K562 (cell line): ENCODE data around the gene KIAA0825. TPM values are rescaled to one million over a fixed set of nuclear protein-coding genes. Genes with fewer than 3 reads are reported as not detected.

ENCODE experiments used
- ELF2 ChIP-seq: fragments of 250-450 bp; sonication (Bioruptor Pico); IDR thresholded peaks from 2 replicates; pipeline ENCODE4 v1.5.0; 2021; ENCODE audit warnings: mild to moderate bottlenecking
- ELK3 ChIP-seq: fragments of 450-650 bp; formaldehyde crosslinking; IDR thresholded peaks from 2 replicates; pipeline ENCODE4 v1.4.0; 2020; ENCODE audit warnings: mild to moderate bottlenecking
- HMGXB4 ChIP-seq: sonication (generic); formaldehyde crosslinking; IDR thresholded peaks from 2 replicates; pipeline ENCODE4 v1.8.1; 2023; ENCODE audit warnings: mild to moderate bottlenecking, missing genetic modification reagents
- PTTG1 ChIP-seq: fragments of 450-650 bp; IDR thresholded peaks from 2 replicates; pipeline ENCODE4 v1.6.1; 2016; ENCODE audit warnings: low read depth, mild to moderate bottlenecking, missing genetic modification characterization, missing compliant biosample characterization
- SNRNP70 ChIP-seq: fragments of 200-400 bp; formaldehyde crosslinking; optimal IDR thresholded peaks from 2 replicates; pipeline ENCODE3; 2017; ENCODE audit warnings: low read depth, low read length
- ZNF431 ChIP-seq: sonication (generic); formaldehyde crosslinking; IDR thresholded peaks from 2 replicates; pipeline ENCODE4 v1.8.0; 2022; ENCODE audit warnings: mild to moderate bottlenecking, missing genetic modification reagents
- polyA plus RNA-seq, 8 experiments: library from polyadenylated mRNA; depleted of rRNA in 4 of 8; stranded (reverse) in 5 of 8; unstranded in 3 of 8; fragments of >200 nt; fragmentation: Nextera tagmentation in 2 of 8; fragmentation: Illumina TruSeq in 1 of 8; extraction: Ambion mirVana in 2 of 8; extraction: Trizol in 1 of 8; gene quantifications; 2 replicates each; pipeline versions ENCODE4 v1.2.1 to v1.2.3, GENCODE V29; 2011 to 2014; ENCODE audit warnings: inconsistent platforms in 1 of 8, missing spikeins in 1 of 8
- total RNA-seq, 7 experiments: library from RNA; depleted of rRNA in 6 of 7; stranded (reverse); fragments of >200 nt in 6 of 7; fragmentation: Illumina TruSeq in 2 of 7; extraction: Trizol in 2 of 7; gene quantifications; 2 replicates each; pipeline versions ENCODE4 v1.2.1 to v1.2.3, GENCODE V29; 2011 to 2021; ENCODE audit warnings: low replicate concordance in 1 of 7
- TF ChIP-seq, protein P1 (sequence below): fragments of 200-800 bp; sonication (Bioruptor generic); IDR thresholded peaks from 2 replicates; pipeline ENCODE4 v1.6.1; 2016; ENCODE audit warnings: missing genetic modification characterization, missing compliant biosample characterization
- TF ChIP-seq, protein P2 (sequence below): IDR thresholded peaks from 2 replicates; pipeline ENCODE4 v1.6.1; 2014; ENCODE audit warnings: antibody characterized with exemption

Gene KIAA0825
- total and polyA plus RNA-seq, 9 of the 15 experiments (the other 6 are each of a cell fraction or from before 2014, with no cell fraction given), result 0.05 to 0.36 (median 0.16) TPM; not detected in 1

DNA sequence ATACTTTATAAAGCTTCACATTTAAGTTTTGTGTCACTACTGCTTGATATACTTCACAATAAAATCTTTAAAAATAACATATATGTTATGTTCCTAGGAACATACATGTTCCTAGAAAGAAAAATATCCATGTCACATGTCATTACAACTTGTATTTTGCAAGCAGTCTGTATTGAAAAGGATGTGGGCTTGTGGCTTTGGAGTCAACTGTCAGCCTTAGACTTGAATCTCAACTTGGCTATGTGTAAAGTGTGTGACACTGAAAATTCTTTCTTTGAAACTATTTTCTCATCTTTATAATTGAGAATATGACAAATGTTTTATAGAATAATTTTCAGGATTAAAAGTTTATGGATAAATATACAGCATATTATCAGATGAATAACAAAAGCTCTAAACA is 273.1 kb downstream of the KIAA0825 start (continued):
- TF ChIP-seq, protein P1, sequence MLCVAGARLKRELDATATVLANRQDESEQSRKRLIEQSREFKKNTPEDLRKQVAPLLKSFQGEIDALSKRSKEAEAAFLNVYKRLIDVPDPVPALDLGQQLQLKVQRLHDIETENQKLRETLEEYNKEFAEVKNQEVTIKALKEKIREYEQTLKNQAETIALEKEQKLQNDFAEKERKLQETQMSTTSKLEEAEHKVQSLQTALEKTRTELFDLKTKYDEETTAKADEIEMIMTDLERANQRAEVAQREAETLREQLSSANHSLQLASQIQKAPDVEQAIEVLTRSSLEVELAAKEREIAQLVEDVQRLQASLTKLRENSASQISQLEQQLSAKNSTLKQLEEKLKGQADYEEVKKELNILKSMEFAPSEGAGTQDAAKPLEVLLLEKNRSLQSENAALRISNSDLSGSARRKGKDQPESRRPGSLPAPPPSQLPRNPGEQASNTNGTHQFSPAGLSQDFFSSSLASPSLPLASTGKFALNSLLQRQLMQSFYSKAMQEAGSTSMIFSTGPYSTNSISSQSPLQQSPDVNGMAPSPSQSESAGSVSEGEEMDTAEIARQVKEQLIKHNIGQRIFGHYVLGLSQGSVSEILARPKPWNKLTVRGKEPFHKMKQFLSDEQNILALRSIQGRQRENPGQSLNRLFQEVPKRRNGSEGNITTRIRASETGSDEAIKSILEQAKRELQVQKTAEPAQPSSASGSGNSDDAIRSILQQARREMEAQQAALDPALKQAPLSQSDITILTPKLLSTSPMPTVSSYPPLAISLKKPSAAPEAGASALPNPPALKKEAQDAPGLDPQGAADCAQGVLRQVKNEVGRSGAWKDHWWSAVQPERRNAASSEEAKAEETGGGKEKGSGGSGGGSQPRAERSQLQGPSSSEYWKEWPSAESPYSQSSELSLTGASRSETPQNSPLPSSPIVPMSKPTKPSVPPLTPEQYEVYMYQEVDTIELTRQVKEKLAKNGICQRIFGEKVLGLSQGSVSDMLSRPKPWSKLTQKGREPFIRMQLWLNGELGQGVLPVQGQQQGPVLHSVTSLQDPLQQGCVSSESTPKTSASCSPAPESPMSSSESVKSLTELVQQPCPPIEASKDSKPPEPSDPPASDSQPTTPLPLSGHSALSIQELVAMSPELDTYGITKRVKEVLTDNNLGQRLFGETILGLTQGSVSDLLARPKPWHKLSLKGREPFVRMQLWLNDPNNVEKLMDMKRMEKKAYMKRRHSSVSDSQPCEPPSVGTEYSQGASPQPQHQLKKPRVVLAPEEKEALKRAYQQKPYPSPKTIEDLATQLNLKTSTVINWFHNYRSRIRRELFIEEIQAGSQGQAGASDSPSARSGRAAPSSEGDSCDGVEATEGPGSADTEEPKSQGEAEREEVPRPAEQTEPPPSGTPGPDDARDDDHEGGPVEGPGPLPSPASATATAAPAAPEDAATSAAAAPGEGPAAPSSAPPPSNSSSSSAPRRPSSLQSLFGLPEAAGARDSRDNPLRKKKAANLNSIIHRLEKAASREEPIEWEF (CRISPR knock-in tag), result no peak
- no peak for TF ChIP-seq PTTG1
- no peak for TF ChIP-seq ZNF431 (CRISPR knock-in tag)
- TF ChIP-seq HMGXB4 (CRISPR knock-in tag), result no peak
- TF ChIP-seq ELK3 (CRISPR knock-in tag), result no peak
- no peak for TF ChIP-seq ELF2 (CRISPR knock-in tag)
- TF ChIP-seq, protein P2, sequence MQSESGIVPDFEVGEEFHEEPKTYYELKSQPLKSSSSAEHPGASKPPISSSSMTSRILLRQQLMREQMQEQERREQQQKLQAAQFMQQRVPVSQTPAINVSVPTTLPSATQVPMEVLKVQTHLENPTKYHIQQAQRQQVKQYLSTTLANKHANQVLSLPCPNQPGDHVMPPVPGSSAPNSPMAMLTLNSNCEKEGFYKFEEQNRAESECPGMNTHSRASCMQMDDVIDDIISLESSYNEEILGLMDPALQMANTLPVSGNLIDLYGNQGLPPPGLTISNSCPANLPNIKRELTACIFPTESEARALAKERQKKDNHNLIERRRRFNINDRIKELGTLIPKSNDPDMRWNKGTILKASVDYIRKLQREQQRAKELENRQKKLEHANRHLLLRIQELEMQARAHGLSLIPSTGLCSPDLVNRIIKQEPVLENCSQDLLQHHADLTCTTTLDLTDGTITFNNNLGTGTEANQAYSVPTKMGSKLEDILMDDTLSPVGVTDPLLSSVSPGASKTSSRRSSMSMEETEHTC, result no peak
- no peak for TF ChIP-seq SNRNP70
